ENCODE measurements around the gene ZNF277. TPM values are rescaled to one million over a fixed set of nuclear protein-coding genes. Genes with fewer than 3 reads are reported as not detected.

The ZNF277 gene
- total RNA-seq, 2 experiments from 2014 or later, result 21.2 to 21.6 TPM

- Mint-ChIP-seq H3K36me3 (peaks cover 6% of the 10 kb centered on the region), H3K4me3 (no peak overlapping the region), H3K4me1 (peaks cover 12% of the 10 kb centered on the region), H3K27ac (no peak overlapping the region), H3K9me3 (no peaks in the 10 kb centered on the region), H3K27me3 (no peaks in the 10 kb centered on the region)
- no peak for DNase-seq
- ATAC-seq (ENCODE audit: low read depth), result no peak
- POLR2A ChIA-PET, result no interaction called here
These were observed 77.0 kb downstream of the ZNF277 start for GRCh38 chr7:112283382-112283910.

GRCh38 chr7:112286250-112287086 is 80.0 kb downstream of the ZNF277 start:
- no peak for ATAC-seq (ENCODE audit: low read depth)
- no peaks in the 10 kb centered on the region for H3K27me3 Mint-ChIP-seq
- no peaks in the 10 kb centered on the region for H3K9me3 Mint-ChIP-seq
- POLR2A ChIA-PET, result no interaction called here
- no peak overlapping the region for H3K4me3 Mint-ChIP-seq
- no peak for DNase-seq
- H3K36me3 Mint-ChIP-seq, result peaks cover 8% of the 10 kb centered on the region
- peaks cover 11% of the 10 kb centered on the region for H3K4me1 Mint-ChIP-seq
- H3K27ac Mint-ChIP-seq, result no peak overlapping the region

- no peaks in the 10 kb centered on the region for H3K27me3 Mint-ChIP-seq
- no peak overlapping the region for H3K4me3 Mint-ChIP-seq
- DNase-seq (no peak), ATAC-seq (ENCODE audit: low read depth) (no peak)
- H3K36me3 Mint-ChIP-seq, result peaks cover 5% of the 10 kb centered on the region
- peaks cover 11% of the 10 kb centered on the region for H3K4me1 Mint-ChIP-seq
- H3K27ac Mint-ChIP-seq, result no peak overlapping the region
- no peaks in the 10 kb centered on the region for H3K9me3 Mint-ChIP-seq
- POLR2A ChIA-PET, result no interaction called here
These were observed 81.8 kb downstream of the ZNF277 start for GRCh38 chr7:112288301-112288700.

GRCh38 chr7:112290065-112290464 is 83.6 kb downstream of the ZNF277 start:
- H3K9me3 Mint-ChIP-seq, result no peaks in the 10 kb centered on the region
- ATAC-seq (ENCODE audit: low read depth) (no peak), DNase-seq (no peak)
- peaks cover 5% of the 10 kb centered on the region for H3K36me3 Mint-ChIP-seq
- POLR2A ChIA-PET, result no interaction called here
- H3K4me3 Mint-ChIP-seq, result no peak overlapping the region
- H3K4me1 Mint-ChIP-seq, result peaks cover 10% of the 10 kb centered on the region
- no peak overlapping the region for H3K27ac Mint-ChIP-seq
- no peaks in the 10 kb centered on the region for H3K27me3 Mint-ChIP-seq

GRCh38 chr7:112292162-112292561 is 85.7 kb downstream of the ZNF277 start:
- ATAC-seq (ENCODE audit: low read depth), result no peak
- no peaks in the 10 kb centered on the region for H3K9me3 Mint-ChIP-seq
- no peak for DNase-seq
- POLR2A ChIA-PET, result no interaction called here
- peaks cover 2% of the 10 kb centered on the region for H3K4me1 Mint-ChIP-seq
- H3K27me3 Mint-ChIP-seq, result no peaks in the 10 kb centered on the region
- H3K27ac Mint-ChIP-seq, result no peak overlapping the region
- H3K4me3 Mint-ChIP-seq, result no peak overlapping the region
- peaks cover 5% of the 10 kb centered on the region for H3K36me3 Mint-ChIP-seq

- DNase-seq, result no peak
- POLR2A ChIA-PET, result no interaction called here
- Mint-ChIP-seq H3K27ac (no peak overlapping the region), H3K27me3 (no peaks in the 10 kb centered on the region), H3K9me3 (no peaks in the 10 kb centered on the region), H3K36me3 (peaks cover 1% of the 10 kb centered on the region), H3K4me3 (no peak overlapping the region), H3K4me1 (no peaks in the 10 kb centered on the region)
- ATAC-seq (ENCODE audit: low read depth), result no peak
These were observed 86.9 kb downstream of the ZNF277 start for GRCh38 chr7:112293416-112293815.

GRCh38 chr7:112296432-112296831 is 89.9 kb downstream of the ZNF277 start:
- Mint-ChIP-seq H3K27ac (no peak overlapping the region), H3K36me3 (peaks cover 8% of the 10 kb centered on the region), H3K9me3 (no peaks in the 10 kb centered on the region), H3K27me3 (no peaks in the 10 kb centered on the region), H3K4me3 (no peak overlapping the region), H3K4me1 (no peaks in the 10 kb centered on the region)
- no peak for ATAC-seq (ENCODE audit: low read depth)
- POLR2A ChIA-PET, result no interaction called here
- DNase-seq, result no peak

- POLR2A ChIA-PET, result no interaction called here
- Mint-ChIP-seq H3K9me3 (no peaks in the 10 kb centered on the region), H3K27ac (no peak overlapping the region), H3K4me1 (peaks cover 5% of the 10 kb centered on the region), H3K27me3 (no peaks in the 10 kb centered on the region), H3K36me3 (peaks cover 12% of the 10 kb centered on the region), H3K4me3 (no peak overlapping the region)
- ATAC-seq (ENCODE audit: low read depth) (no peak), DNase-seq (no peak)
These were observed 91.2 kb downstream of the ZNF277 start for GRCh38 chr7:112297681-112298080.

- Mint-ChIP-seq H3K9me3 (no peaks in the 10 kb centered on the region), H3K27ac (no peak overlapping the region), H3K27me3 (no peaks in the 10 kb centered on the region), H3K4me3 (no peak overlapping the region), H3K4me1 (peaks cover 7% of the 10 kb centered on the region), H3K36me3 (peaks cover 13% of the 10 kb centered on the region)
- no peak for DNase-seq
- no peak for ATAC-seq (ENCODE audit: low read depth)
- POLR2A ChIA-PET, result no interaction called here
These were observed 92.1 kb downstream of the ZNF277 start for GRCh38 chr7:112298543-112299100.

- POLR2A ChIA-PET, result no interaction called here
- H3K27me3 Mint-ChIP-seq, result no peaks in the 10 kb centered on the region
- H3K4me1 Mint-ChIP-seq, result peaks cover 7% of the 10 kb centered on the region
- DNase-seq (no peak), ATAC-seq (ENCODE audit: low read depth) (no peak)
- no peak overlapping the region for H3K4me3 Mint-ChIP-seq
- H3K36me3 Mint-ChIP-seq, result peaks cover 13% of the 10 kb centered on the region
- H3K27ac Mint-ChIP-seq, result no peak overlapping the region
- no peaks in the 10 kb centered on the region for H3K9me3 Mint-ChIP-seq
These were observed 93.6 kb downstream of the ZNF277 start for GRCh38 chr7:112300072-112300471.

GRCh38 chr7:112300831-112301407 is 94.4 kb downstream of the ZNF277 start:
- no peak overlapping the region for H3K4me3 Mint-ChIP-seq
- H3K9me3 Mint-ChIP-seq, result no peaks in the 10 kb centered on the region
- peaks cover 13% of the 10 kb centered on the region for H3K36me3 Mint-ChIP-seq
- ATAC-seq (ENCODE audit: low read depth), result no peak
- POLR2A ChIA-PET, result no interaction called here
- peaks cover 7% of the 10 kb centered on the region for H3K4me1 Mint-ChIP-seq
- no peak for DNase-seq
- H3K27ac Mint-ChIP-seq, result no peak overlapping the region
- H3K27me3 Mint-ChIP-seq, result no peaks in the 10 kb centered on the region

GRCh38 chr7:112302566-112302965 is 96.1 kb downstream of the ZNF277 start:
- peak overlapping the region; percentile 24 for H3K4me3 Mint-ChIP-seq
- POLR2A ChIA-PET, result no interaction called here
- peaks cover 7% of the 10 kb centered on the region for H3K4me1 Mint-ChIP-seq

GRCh38 chr7:112306903-112307302 is 100.4 kb downstream of the ZNF277 start:
- H3K27me3 Mint-ChIP-seq, result no peaks in the 10 kb centered on the region
- ATAC-seq (ENCODE audit: low read depth), result no peak
- POLR2A ChIA-PET, result no interaction called here
- no peak overlapping the region for H3K27ac Mint-ChIP-seq
- H3K36me3 Mint-ChIP-seq, result peaks cover 29% of the 10 kb centered on the region
- no peak for DNase-seq
- H3K9me3 Mint-ChIP-seq, result peaks cover 11% of the 10 kb centered on the region
- H3K4me3 Mint-ChIP-seq, result no peak overlapping the region
- H3K4me1 Mint-ChIP-seq, result peaks cover 7% of the 10 kb centered on the region

More at GRCh38 chr7:112302566-112302965, 96.1 kb downstream of the ZNF277 start:
- no peaks in the 10 kb centered on the region for H3K27me3 Mint-ChIP-seq
- ATAC-seq (ENCODE audit: low read depth), result peak; percentile 56
- peaks cover 14% of the 10 kb centered on the region for H3K36me3 Mint-ChIP-seq
- H3K27ac Mint-ChIP-seq, result peak overlapping the region; percentile 64
- H3K9me3 Mint-ChIP-seq, result no peaks in the 10 kb centered on the region
- no peak for DNase-seq

- POLR2A ChIA-PET, result no interaction called here
- H3K4me1 Mint-ChIP-seq, result peaks cover 3% of the 10 kb centered on the region
- peaks cover 11% of the 10 kb centered on the region for H3K9me3 Mint-ChIP-seq
- no peaks in the 10 kb centered on the region for H3K27me3 Mint-ChIP-seq
- no peak for DNase-seq
- H3K36me3 Mint-ChIP-seq, result peaks cover 29% of the 10 kb centered on the region
- no peak overlapping the region for H3K4me3 Mint-ChIP-seq
- no peak for ATAC-seq (ENCODE audit: low read depth)
- H3K27ac Mint-ChIP-seq, result no peak overlapping the region
These were observed 101.0 kb downstream of the ZNF277 start for GRCh38 chr7:112307506-112307905.

All from activated naive CD8-positive, alpha-beta T cell treated with anti-CD3 and anti-CD28 coated beads, Interleukin-2, amount 10 ng/mL, durations not matched to agents 7 days and 5 days (primary cell).